ENCODE data around the gene ASF1B.

GRCh38 chr19:14149509-14149994 lies 13.2 kb upstream of the ASF1B start:
- no peak for TF ChIP-seq CTCF (IDR thresholded peaks at IDR 0.05)
- no peak for TF ChIP-seq POLR2AphosphoS5 (IDR thresholded peaks at IDR 0.05)
